Epithelial cell of esophagus (primary cell): ENCODE results near the gene SLC28A1.

Source experiments
- DNase-seq: peaks from one replicate; pipeline ENCODE4 v3.0.0; 2010; ENCODE audit warnings: low read depth
- H3K4me3 ChIP-seq: 2 replicates; pipeline ENCODE4 v1.5.1; 2011; ENCODE audit warnings: mild to moderate bottlenecking, low read length, control low read depth
- CTCF ChIP-seq: IDR thresholded peaks from 2 replicates; pipeline ENCODE4 v1.5.1; 2011; ENCODE audit warnings: low read depth, mild to moderate bottlenecking, low read length, control low read depth, inconsistent platforms; ENCODE audit not compliant: insufficient read depth; ENCODE audit errors: missing control alignments

Gene SLC28A1, protein sequence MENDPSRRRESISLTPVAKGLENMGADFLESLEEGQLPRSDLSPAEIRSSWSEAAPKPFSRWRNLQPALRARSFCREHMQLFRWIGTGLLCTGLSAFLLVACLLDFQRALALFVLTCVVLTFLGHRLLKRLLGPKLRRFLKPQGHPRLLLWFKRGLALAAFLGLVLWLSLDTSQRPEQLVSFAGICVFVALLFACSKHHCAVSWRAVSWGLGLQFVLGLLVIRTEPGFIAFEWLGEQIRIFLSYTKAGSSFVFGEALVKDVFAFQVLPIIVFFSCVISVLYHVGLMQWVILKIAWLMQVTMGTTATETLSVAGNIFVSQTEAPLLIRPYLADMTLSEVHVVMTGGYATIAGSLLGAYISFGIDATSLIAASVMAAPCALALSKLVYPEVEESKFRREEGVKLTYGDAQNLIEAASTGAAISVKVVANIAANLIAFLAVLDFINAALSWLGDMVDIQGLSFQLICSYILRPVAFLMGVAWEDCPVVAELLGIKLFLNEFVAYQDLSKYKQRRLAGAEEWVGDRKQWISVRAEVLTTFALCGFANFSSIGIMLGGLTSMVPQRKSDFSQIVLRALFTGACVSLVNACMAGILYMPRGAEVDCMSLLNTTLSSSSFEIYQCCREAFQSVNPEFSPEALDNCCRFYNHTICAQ

GRCh38 chr15:84883916-84884781 is at the start of gene SLC28A1:
SLC28A1 (plus strand) TSS chr15:84884662; CDS start chr15:84887761, 3,099 bp downstream.
- no peak for TF ChIP-seq CTCF
- no peak for DNase-seq

GRCh38 chr15:84834969-84835368 is 49.5 kb upstream of the SLC28A1 start:
- no peak overlapping the region for H3K4me3 ChIP-seq
- no peak for TF ChIP-seq CTCF
- DNase-seq = no peak

More at GRCh38 chr15:84883916-84884781, at the start of gene SLC28A1:
- no peak within 1 kb of the TSS for H3K4me3 ChIP-seq

DNA sequence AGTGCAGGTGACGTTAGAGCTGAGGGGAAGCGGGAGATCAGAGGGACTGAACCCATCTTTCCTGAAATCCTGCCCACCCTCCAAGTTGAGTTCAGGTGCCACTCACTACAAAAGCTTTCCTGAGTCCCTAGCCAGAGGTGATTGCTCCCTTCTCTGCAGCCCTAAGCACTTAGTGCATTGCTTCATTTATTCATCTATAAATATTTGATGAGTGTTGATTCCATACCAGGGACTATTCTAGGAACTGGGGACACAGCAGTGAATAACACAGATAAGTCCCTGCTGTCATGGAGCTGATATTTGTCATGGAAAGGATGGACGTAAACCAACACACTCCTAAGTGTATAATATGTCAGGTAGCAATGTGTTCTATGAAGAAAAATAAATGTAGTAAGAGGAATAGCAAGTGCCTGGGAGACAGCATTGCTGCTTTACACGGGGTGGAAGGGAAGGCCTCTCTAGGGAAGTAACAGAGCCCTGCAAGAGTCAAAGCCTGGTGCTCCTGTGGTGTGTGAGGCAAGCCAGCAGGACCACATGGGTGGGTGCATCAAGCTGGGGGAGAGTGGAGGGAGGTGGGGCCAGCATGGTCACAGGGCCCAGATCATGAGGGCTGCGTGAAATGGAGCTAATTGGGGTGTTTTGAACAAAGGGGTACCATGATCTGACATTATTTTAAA is 48.7 kb upstream of the SLC28A1 start:
- TF ChIP-seq CTCF = no peak
- H3K4me3 ChIP-seq = no peak overlapping the region
- no peak for DNase-seq

DNA sequence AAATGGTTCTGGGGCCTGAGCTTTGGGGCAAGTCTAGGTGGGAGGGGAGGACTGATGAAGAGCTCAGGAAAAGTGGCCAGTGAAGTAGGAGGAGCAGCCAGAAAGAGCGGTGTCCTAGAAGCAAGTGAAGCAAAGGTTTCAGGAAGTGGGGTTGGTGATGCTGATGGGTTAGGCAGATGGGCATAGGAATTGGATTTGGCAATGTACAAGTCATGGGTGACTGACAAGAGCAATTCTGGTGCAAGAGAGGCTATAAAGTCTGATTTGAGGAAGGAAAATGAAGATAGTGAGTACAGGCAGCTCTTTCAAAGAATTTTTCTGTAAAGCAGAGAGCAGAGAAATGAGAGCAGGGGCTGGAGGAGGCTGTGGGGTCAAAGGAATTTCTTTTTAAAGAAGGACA is 47.6 kb upstream of the SLC28A1 start:
- DNase-seq = no peak
- no peak for TF ChIP-seq CTCF
- no peak overlapping the region for H3K4me3 ChIP-seq

GRCh38 chr15:84839714-84840113 is 44.7 kb upstream of the SLC28A1 start:
- DNase-seq = no peak
- no peak for TF ChIP-seq CTCF
- H3K4me3 ChIP-seq = no peak overlapping the region

GRCh38 chr15:84840255-84840654 is 44.2 kb upstream of the SLC28A1 start:
- no peak for TF ChIP-seq CTCF
- DNase-seq = no peak
- no peak overlapping the region for H3K4me3 ChIP-seq
